Measurements from ENCODE around the gene GALNTL6. TPM values are rescaled to one million over a fixed set of nuclear protein-coding genes. Genes with fewer than 3 reads are reported as not detected.

GALNTL6 gene
- total RNA-seq, 1 donor = under 0.01 TPM

DNA sequence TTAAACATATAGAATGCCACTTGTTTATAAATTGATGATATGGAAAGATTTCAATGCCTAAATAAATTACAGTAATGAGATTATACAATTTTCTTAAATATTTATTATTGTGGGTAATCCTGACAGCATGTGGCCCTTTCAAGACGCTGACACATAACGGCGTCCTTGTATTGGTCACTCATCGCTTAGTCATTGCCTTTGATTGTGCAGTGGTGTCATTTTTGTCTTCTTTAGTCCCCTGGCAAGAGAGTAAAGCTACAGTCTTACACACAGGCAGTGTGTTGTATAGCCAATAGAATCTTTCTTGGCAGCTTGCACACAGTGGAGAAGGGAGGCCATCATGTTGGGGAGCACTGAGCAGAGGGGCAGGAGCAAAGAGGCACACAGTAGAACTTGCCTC, 993.6 kb downstream of the GALNTL6 start:
- Histone ChIP-seq H3K79me2 (ENCODE audit: insufficient read depth, low read length) (no peaks in the 10 kb centered on the region), H3K4me2 (ENCODE audit: insufficient read depth, low read length) (no peak overlapping the region), H3K27me3 (ENCODE audit: insufficient read depth, low read length) (no peaks in the 10 kb centered on the region), H3K27ac (ENCODE audit: low read depth, low read length) (no peak overlapping the region), H3K9me3 (ENCODE audit: low read depth, low read length) (no peaks in the 10 kb centered on the region), H3K4me3 (ENCODE audit: insufficient read depth, low read length) (no peak overlapping the region), H3K4me1 (ENCODE audit: insufficient read depth, low read length) (no peaks in the 10 kb centered on the region), H3K36me3 (ENCODE audit: insufficient read depth, low read length) (no peaks in the 10 kb centered on the region), H2AFZ (ENCODE audit: low read length) (no peak overlapping the region), H4K20me1 (ENCODE audit: insufficient read depth, low read length) (no peaks in the 10 kb centered on the region)
- no peak for TF ChIP-seq CTCF (IDR thresholded peaks at IDR 0.05; ENCODE audit: extremely low read depth, low read depth, low read length)
- DNase-seq (ENCODE audit: insufficient read length, low spot score, missing footprints) = no peak

- H3K79me2 ChIP-seq (ENCODE audit: insufficient read depth, low read length) = no peaks in the 10 kb centered on the region
- H4K20me1 ChIP-seq (ENCODE audit: insufficient read depth, low read length) = no peaks in the 10 kb centered on the region
- H3K27me3 ChIP-seq (ENCODE audit: insufficient read depth, low read length) = no peaks in the 10 kb centered on the region
- H3K9me3 ChIP-seq (ENCODE audit: low read depth, low read length) = no peaks in the 10 kb centered on the region
- no peak overlapping the region for H3K4me2 ChIP-seq (ENCODE audit: insufficient read depth, low read length)
- no peak for TF ChIP-seq CTCF (IDR thresholded peaks at IDR 0.05; ENCODE audit: extremely low read depth, low read depth, low read length)
- no peak overlapping the region for H2AFZ ChIP-seq (ENCODE audit: low read length)
- no peak overlapping the region for H3K4me3 ChIP-seq (ENCODE audit: insufficient read depth, low read length)
- no peaks in the 10 kb centered on the region for H3K4me1 ChIP-seq (ENCODE audit: insufficient read depth, low read length)
- DNase-seq (ENCODE audit: insufficient read length, low spot score, missing footprints) = no peak
- H3K27ac ChIP-seq (ENCODE audit: low read depth, low read length) = no peak overlapping the region
- H3K36me3 ChIP-seq (ENCODE audit: insufficient read depth, low read length) = no peaks in the 10 kb centered on the region
Measured at GRCh38 chr4:172808196-172808595, 995.0 kb downstream of the GALNTL6 start.

- no peaks in the 10 kb centered on the region for H3K4me1 ChIP-seq (ENCODE audit: insufficient read depth, low read length)
- no peak overlapping the region for H3K4me3 ChIP-seq (ENCODE audit: insufficient read depth, low read length)
- no peak overlapping the region for H3K27ac ChIP-seq (ENCODE audit: low read depth, low read length)
- H3K9me3 ChIP-seq (ENCODE audit: low read depth, low read length) = no peaks in the 10 kb centered on the region
- H3K79me2 ChIP-seq (ENCODE audit: insufficient read depth, low read length) = no peaks in the 10 kb centered on the region
- no peak overlapping the region for H2AFZ ChIP-seq (ENCODE audit: low read length)
- H3K27me3 ChIP-seq (ENCODE audit: insufficient read depth, low read length) = no peaks in the 10 kb centered on the region
- TF ChIP-seq CTCF (IDR thresholded peaks at IDR 0.05; ENCODE audit: extremely low read depth, low read depth, low read length) = no peak
- H4K20me1 ChIP-seq (ENCODE audit: insufficient read depth, low read length) = no peaks in the 10 kb centered on the region
- H3K36me3 ChIP-seq (ENCODE audit: insufficient read depth, low read length) = no peaks in the 10 kb centered on the region
- H3K4me2 ChIP-seq (ENCODE audit: insufficient read depth, low read length) = no peak overlapping the region
- no peak for DNase-seq (ENCODE audit: insufficient read length, low spot score, missing footprints)
Measured at GRCh38 chr4:172809319-172809718, 996.1 kb downstream of the GALNTL6 start.

GRCh38 chr4:172813359-172813923, 1000.2 kb downstream of the GALNTL6 start:
- Histone ChIP-seq H3K4me2 (ENCODE audit: insufficient read depth, low read length) (no peak overlapping the region), H3K4me1 (ENCODE audit: insufficient read depth, low read length) (no peaks in the 10 kb centered on the region), H4K20me1 (ENCODE audit: insufficient read depth, low read length) (no peaks in the 10 kb centered on the region), H3K27me3 (ENCODE audit: insufficient read depth, low read length) (no peaks in the 10 kb centered on the region), H3K4me3 (ENCODE audit: insufficient read depth, low read length) (no peak overlapping the region), H3K9me3 (ENCODE audit: low read depth, low read length) (no peaks in the 10 kb centered on the region), H3K36me3 (ENCODE audit: insufficient read depth, low read length) (no peaks in the 10 kb centered on the region), H3K27ac (ENCODE audit: low read depth, low read length) (no peak overlapping the region), H3K79me2 (ENCODE audit: insufficient read depth, low read length) (no peaks in the 10 kb centered on the region), H2AFZ (ENCODE audit: low read length) (no peak overlapping the region)
- DNase-seq (ENCODE audit: insufficient read length, low spot score, missing footprints) = no peak
- no peak for TF ChIP-seq CTCF (IDR thresholded peaks at IDR 0.05; ENCODE audit: extremely low read depth, low read depth, low read length)

Measured in osteoblast (primary cell).